HG02571 (cell line): ENCODE measurements around the gene CRYL1.
"Not testable (repeated sequence)": the region's sequence is repeated elsewhere in the genome, so short reads cannot be mapped to it uniquely, and the experiment has no call there.

Experiments used
- ATAC-seq: cut with Tn5 transposase; IDR thresholded peaks from one replicate; pipeline ENCODE4 v1.9.1; 2021; ENCODE audit warnings: mild to moderate bottlenecking, moderate library complexity; ENCODE audit not compliant: unreplicated experiment

Gene CRYL1

DNA sequence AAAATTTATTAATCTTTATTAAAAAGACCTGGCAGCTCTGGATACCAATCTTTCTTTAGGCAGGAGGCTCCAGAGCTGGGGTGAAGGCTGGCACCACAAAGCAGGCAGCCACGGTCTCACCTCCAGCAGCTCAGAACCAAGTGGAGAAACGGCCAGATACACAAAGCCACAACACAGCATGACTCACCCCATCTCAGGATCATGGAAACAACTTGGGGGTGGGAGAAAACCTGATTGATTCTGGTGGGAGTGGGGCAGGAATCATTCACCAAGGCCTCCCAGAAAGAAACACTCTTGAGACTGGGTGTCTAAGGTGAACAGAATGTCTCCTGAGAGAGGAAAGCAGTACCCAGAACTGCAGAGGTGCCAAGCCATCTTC lies 64.2 kb downstream of the CRYL1 start:
- ATAC-seq: no peak

DNA sequence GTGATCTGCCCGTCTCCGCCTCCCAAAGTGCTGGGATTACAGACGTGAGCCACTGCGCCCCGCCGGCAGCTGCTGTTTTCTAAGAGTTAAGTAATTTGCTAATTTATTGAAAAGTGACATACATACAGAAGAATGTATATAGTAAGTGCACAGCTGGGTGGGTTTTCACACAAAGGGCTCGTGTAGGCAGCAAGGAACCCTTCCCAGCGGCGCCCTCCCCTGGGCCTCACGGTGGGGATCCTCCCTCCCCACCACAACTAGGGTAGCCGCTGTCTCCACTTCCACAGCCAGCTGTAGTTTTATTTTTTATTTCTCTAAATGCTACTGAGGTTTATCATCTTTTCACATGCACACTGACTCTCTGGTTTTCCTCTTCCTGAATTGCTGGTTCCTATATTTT lies 64.9 kb downstream of the CRYL1 start:
- ATAC-seq: no peak

DNA sequence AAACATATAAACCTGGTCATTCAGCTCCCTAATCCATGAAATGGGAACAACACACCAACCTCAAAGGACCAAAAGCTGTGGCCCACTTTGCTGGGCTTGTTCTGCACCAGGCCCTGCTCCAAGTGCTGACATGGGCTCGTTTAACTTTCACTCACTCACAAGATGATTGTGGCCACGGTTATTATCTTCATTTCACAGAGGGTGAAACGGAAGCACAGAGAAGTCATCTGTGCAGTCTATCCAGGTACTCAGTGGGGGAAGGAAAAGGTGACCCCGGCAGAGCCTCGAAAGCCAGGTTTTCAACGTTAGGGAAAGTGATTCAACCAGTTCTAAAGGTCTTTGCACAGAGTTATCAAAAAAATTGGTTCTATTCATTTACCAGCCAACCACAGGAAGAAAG lies 68.0 kb downstream of the CRYL1 start:
- no peak for ATAC-seq

DNA sequence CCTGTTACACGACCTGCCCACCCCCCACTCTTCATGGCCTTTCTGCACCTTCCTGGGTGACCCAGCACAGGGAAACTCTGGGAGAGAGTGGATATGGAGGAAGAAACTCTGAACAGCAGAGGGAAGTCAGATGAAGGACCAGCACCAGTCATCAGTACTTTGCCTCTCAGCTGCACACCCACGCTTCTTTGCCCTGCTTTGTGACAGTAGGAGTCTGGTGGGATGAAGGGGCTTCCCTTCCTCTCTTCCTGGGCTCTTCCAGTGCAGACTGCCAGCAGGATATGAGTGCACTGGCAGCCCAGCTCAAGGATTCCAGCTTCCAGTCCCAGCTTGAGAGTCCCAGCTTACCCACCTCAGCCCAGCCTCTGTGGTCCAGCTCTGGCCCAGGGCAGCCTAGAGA lies 68.9 kb downstream of the CRYL1 start:
- no peak for ATAC-seq

DNA sequence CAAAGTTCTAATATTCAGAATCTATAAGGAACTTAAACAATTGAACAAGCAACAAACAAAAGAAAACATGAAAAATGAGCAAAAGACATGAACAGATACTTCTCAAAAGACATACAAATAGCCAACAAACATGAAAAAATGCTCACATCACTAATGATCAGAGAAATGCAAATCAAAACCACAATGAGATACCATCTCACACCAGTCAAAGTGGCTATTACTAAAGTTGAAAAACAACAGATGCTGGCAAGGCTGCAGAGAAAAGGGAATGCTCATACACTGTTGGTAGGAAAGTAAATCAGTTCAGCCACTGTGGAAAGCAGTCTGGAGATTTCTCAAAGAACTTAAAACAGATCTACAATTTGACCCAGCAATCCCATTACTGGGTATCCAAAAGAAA lies 74.3 kb downstream of the CRYL1 start:
- ATAC-seq: no peak

DNA sequence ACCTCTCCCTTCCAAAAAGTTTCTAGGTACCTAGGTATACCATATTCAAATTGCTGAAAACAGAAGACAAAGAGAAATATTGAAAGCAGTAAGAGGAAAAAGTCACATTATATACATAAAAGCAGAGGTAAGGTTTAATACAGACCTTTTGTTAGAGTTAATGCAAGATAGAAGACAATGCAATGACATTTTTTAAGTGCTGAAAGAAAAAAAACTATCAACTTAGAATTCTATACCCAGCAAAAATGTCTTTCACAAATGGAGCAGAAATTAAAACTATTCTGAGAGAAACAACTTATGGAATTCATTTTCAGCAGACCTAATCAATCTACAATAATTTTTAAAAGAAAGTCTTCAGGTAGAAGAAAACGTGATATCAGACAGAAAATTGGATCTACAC lies 77.2 kb downstream of the CRYL1 start:
- ATAC-seq: no peak

DNA sequence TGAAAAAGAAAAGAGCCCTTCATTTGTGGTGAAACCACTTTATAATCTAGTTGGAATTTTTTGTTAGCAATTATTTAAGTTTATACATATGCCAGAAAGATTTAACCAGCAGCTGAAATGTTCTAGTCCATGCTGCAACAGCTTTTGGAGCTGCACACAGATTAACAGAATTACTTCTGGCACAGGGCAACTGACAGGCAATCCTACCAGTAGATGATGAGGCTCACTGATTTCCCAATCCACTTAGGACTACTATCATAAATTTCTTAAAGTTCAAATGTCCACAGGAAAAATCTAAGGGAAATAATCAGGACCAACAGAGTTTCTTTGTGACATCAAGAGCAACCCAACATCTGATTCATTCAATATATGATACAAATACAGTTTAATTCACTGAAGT lies 78.8 kb downstream of the CRYL1 start:
- no peak for ATAC-seq

DNA sequence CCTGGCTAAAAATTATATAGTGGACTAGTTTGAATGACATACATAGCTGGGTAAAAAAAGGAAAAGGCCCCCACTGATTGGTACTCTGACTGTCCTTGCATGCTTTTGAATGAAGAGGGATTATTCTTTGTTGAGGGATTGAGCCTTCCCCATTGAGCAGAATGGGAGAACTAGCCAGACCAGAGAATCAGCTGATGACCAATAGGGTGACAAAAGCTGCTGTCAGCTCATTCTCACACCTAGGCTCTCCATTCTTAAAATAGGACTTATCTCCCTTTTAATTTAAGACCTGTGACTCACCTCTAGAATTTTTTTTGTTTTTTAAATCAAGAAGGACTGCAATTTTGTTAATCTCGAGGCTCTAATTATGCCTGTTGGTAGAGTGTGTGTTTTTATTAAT lies 79.3 kb downstream of the CRYL1 start:
- ATAC-seq: no peak

DNA sequence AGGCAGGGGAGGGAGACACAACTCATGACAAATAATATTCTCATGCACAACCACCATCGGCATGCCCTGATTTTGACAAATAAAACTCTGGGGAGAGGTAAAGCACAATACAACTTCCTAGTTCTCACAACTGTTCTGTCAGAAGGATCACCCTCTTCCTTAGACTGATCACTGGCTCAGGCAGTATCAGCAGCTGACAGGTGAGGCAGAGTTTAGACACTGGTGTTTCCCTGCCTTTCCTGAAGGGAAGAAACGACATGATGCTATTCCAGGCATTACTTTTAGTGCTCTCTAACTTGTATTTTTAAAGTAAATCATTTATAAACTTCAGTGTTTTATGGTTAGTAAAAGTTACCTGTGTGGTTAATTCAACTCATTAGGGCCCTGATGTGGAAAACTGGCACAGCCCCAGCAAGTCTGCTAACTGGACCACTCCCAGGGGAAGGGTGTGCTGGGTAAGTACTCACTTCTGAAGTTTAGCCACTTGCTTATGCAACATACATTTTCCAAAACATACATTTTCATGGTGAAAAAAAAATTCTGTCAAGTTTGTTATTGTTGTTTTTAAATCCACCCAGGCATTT lies 82.8 kb downstream of the CRYL1 start:
- ATAC-seq: no peak

DNA sequence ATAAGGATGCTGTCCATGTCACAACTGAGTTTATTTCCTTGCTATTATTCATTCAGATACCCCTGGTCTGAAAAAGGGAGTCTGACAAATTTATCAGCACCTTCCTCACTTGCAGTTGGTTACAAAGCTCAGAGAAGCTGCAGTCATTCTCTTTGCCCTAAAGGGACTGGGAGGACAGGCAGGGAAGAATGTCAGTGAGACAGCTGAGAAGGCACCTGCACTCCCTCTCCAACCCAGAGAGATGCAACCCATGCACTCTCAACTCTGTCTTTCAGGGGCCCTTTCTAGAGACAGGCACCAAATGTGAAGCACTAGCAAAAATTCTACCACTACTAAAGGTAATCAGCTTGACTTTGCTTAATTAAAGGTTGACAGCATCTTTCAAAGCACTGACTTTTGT lies 83.3 kb downstream of the CRYL1 start:
- ATAC-seq: no peak

DNA sequence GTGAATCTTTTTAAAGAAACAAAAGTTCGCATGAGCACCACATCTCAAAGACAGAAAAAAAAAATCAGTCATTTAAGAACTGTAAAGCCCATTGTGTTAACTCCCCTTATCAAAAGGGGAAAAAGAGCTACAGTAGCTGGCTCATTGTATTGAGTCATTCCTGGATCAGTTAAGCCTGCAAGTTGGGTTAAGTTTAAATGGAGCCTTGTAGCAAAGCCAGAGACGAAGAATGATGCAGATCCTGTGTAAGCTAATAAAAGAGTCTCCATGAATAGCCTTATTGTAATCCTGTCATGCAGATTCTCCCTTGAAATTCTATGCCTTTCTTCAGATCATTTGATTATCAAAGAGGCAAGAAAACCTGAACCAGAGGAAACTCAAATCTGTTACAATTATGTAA lies 83.8 kb downstream of the CRYL1 start:
- no peak for ATAC-seq

DNA sequence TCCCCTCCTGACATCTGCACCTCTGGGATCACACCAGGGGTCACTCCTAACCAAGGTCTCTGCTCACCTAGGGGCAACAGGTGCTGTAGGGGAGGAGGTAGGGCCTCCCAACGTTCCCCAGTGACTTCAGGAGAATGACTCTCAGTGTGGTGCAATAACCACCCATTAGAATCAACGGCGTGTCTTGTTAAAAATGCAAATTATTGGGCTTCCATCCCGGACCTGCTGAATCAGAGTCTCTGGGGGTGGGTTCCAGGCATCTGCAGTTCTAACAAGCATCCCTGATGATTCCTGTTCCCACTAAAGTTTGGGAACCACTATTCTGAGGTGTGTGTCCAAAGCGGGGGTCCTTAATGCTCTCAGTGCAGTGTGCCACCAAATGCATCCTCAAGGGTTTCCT lies 84.6 kb downstream of the CRYL1 start:
- ATAC-seq: no peak

DNA sequence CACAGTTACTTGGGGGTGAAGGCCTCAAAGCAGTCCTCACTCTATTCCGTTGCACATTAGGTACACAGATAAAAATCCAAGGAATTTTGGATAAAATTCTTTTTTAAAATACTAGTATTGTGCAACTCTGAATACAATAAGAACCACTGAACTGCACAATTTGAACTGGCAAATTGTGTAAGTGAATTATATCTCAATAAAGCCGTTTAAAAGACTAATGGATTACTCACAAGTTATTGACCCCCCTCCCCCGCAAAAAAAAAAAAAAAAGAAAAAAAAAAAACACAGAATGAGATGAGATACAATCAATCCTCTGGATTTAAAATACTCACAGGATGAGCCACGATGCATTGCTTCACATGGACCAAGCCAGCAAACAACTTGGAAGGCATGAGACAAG lies 86.4 kb downstream of the CRYL1 start:
- ATAC-seq: no peak

DNA sequence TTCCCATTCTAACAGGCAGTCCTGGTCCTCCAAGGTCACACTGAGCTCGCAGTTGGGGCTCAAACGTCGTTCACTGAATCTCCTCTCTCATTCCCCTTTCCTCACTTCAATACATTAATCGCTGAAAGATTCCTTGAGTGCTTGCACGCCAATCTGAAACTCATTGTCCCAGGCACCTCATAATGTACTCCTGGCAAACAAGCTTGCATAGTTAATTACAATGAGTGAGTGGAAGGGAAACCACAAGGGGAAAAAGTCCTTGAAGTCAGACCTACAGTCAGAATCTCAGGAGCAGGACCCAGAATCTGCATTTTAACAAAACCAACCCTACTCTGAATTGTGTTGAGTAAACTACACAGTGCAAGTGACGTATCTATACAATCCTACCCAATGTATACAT lies 86.9 kb downstream of the CRYL1 start:
- no peak for ATAC-seq

DNA sequence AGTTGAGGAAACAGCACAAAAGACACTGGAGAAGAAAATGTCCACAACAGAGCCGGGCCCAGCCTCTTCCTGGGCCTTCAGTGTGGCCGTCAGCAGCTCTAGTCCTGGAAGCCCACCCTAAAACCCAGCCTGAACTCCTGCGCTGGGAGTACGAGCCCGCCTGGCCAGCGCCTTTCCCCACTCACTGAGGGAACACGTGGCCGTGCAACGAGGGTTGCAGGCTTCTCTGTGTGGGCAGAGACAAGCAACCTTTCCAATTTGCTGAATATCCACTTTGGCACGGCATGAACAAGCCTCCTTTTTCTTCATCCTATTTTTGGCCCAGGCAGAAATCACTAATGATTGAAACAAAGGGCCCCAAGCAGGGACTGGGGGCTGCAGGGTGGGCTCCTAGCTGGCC lies 89.2 kb downstream of the CRYL1 start:
- ATAC-seq: no peak

DNA sequence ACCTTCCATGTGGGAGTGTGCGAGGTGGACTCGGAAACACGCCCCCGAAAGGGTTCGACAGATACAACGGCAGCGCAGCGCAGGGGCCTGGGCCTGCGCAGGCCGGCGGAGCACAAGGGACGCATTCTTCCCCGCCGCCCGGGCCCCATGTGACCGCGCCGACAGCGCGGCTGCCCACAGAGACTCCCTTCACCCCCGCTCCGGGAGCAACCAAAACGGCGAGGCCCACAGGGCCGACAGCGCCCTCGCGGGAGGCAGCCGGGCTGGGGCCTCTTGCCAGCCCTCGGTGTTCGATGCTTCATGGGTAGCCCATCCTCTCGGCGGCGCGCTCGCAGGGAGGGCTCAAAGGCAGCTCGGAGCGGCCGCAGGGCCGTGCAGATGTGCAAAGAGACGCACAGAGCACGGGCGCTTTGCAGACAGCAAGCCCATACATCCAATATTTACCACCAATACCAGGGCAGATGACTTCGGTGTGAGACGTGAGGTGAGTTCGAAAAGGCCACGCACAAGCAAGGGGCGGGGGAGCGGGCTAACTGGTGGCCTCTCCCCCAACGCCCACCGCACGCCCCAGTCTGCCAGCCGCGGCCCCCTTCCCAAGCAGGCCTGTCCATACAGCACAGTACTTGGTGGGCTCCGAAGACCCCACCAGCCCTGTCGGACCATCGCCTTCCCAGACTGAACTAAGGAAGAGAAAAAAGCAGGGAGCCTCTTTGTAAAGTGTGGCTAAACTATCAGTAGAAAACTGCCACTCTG lies 89.9 kb downstream of the CRYL1 start:
- ATAC-seq: no peak

DNA sequence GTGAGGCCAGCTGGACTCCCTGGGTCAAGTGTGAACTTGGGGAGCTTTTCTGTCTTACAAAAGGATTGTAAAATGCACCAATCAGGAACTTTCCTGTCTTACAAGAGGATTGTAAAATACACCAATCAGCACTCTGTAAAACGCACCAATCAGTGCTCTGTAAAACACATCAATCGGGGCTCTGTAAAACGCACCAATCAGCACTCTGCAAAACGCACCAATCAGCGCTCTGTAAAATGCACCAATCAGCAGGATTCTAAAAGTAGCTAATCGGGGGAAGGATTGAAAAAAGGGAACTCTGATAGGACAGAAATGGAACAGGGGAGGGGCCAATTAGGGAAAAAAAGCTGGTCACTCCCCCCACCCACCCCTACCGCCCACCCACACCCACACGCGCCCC lies 91.4 kb downstream of the CRYL1 start:
- ATAC-seq: not testable (repeated sequence)

DNA sequence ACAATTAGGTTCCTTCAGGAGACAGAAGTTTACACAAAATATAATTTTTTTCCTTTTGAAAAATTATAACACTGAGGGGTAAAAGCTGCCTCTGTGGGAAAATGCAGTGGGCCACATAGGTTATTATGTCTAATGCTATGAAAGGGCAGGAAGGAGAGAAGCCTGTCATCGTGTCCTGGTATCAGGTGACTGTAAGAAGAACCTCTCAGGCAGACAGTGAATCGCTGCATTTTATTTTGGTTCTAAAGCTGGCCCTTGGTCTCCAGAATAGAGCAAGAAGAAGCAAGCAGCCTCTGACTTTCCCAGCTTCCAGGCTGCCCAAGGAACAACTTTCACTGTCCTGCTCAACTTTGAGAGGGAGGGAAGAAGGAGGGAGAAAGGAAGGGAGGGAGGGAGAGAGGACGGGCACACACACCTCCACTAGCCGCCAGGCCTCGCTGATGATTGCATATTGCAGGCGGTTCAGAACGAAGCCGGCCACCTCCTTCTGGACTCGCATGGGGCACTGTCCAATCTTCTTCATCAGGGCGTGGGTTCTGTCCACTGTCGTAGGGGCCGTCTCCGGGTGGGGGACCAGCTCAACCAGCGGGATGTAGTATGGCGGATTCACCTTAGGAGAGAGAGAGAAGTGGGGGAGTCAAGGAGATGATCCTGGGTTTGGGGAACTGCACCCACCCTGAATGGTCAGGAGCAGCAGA lies 93.8 kb downstream of the CRYL1 start:
- ATAC-seq: no peak

DNA sequence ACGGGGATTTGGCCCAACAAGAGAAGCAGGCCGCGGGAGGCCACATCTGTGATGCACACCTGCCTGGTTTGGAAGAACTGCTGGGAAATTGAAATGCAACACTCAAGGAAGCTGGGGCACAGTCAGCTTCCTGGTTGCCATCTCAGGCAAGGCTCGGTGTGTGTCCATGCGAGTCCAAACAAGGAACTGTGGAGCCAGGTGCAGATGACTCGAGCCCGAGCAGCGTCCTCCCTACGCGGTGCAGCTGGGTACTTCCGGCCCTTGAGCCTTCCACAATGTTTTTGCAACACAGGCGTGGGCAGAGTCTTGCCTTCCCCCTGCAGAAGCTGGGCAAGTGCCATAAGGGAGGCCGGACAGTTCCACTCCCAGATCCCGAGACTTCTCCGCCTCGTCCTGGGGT lies 94.6 kb downstream of the CRYL1 start:
- no peak for ATAC-seq

DNA sequence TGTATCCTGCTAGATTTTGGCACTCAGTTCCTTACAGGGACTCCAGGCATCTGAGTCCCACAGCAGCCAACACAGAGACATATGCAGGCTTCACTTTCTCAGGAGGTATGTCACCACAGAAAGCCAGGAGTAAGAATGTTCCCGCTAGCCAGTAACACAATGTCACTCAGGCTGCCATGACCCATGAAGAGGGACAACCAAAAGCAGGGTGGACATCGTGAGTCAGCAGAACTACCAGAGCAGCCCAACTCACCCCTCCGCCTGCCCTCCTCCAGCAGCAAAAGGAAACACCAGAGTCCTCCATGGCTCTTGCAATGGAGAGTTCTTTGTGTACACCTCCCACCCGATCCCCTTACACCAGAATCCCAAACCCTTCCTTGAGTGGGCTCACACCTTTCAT lies 95.4 kb downstream of the CRYL1 start:
- ATAC-seq: no peak

DNA sequence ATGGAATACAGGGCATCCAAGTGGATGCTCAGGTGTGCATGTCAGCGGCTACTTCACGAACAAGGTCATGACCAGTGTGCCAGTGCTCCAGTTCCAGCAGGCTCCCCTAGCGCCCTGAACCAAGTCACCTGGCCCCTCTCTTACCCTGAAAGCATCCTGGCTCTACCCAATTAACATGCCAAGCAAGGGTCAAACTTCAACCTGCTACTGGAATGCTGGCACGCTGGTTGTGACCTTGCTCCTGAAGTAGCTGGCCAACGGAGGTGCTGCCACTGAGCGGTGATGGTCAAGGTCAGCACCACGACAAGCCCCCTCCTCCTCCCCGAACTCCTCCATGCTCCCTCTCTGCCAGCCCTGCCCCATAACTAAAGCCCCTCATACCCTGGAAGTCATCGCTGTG lies 96.0 kb downstream of the CRYL1 start:
- no peak for ATAC-seq
